T47D (cell line): ENCODE results near the gene KIF11.
"Not testable (repeated sequence)": the region's sequence is repeated elsewhere in the genome, so short reads cannot be mapped to it uniquely, and the experiment has no call there.

Source experiments
- DNase-seq, 2 experiments: peaks; one replicate each; pipeline versions ENCODE4 v3.0.0 to v3.0.0-alpha.2; 2011 to 2012; ENCODE audit warnings: low read depth in 1 of 2, low spot score in 1 of 2
- JUND ChIP-seq: IDR thresholded peaks from 2 replicates; pipeline ENCODE4 v1.6.1; 2012; ENCODE audit warnings: low read depth
- in situ Hi-C: cut with HindIII; loops from 2 replicates; pipeline ENCODE4 v1.10.0; 2016; ENCODE audit warnings: low sequenced_read_pairs, low pct_unique_long_range_greater_than_20kb

The KIF11 gene

GRCh38 chr10:92598321-92598720 is 5.4 kb downstream of the KIF11 start:
- in situ Hi-C loops: no loop called here
- DNase-seq: no peak
- no peak for TF ChIP-seq JUND

GRCh38 chr10:92604841-92605240 is 11.9 kb downstream of the KIF11 start:
- DNase-seq: no peak
- in situ Hi-C loops: no loop called here

GRCh38 chr10:92615515-92615914 is 22.6 kb downstream of the KIF11 start:
- in situ Hi-C loops: no loop called here
- no peak for TF ChIP-seq JUND
- no peak for DNase-seq

More at GRCh38 chr10:92604841-92605240, 11.9 kb downstream of the KIF11 start:
- no peak for TF ChIP-seq JUND

- TF ChIP-seq JUND: no peak
- in situ Hi-C loops: no loop called here
- no peak for DNase-seq
Observed at GRCh38 chr10:92619368-92619767, 26.4 kb downstream of the KIF11 start.

GRCh38 chr10:92627845-92628480 is 35.0 kb downstream of the KIF11 start:
- DNase-seq: peak in 1 of 2 experiments; percentile 11
- in situ Hi-C loops: no loop called here
- no peak for TF ChIP-seq JUND

GRCh38 chr10:92629945-92630344 is 37.0 kb downstream of the KIF11 start:
- in situ Hi-C loops: no loop called here
- DNase-seq: no peak
- TF ChIP-seq JUND: no peak

GRCh38 chr10:92638037-92638436 is 45.1 kb downstream of the KIF11 start:
- in situ Hi-C loops: no loop called here
- no peak for DNase-seq
- TF ChIP-seq JUND: no peak

GRCh38 chr10:92640107-92640506 is 47.2 kb downstream of the KIF11 start:
- no peak for TF ChIP-seq JUND
- peak in 1 of 2 experiments; percentile 33 for DNase-seq
- in situ Hi-C loops: no loop called here

GRCh38 chr10:92641492-92641891 is 48.6 kb downstream of the KIF11 start:
- TF ChIP-seq JUND: no peak
- in situ Hi-C loops: no loop called here
- DNase-seq: no peak

- in situ Hi-C loops: no loop called here
- TF ChIP-seq JUND: no peak
- no peak for DNase-seq
Observed at GRCh38 chr10:92644921-92645320, 52.0 kb downstream of the KIF11 start.

- DNase-seq, in situ Hi-C loops: not testable (repeated sequence)
Observed at GRCh38 chr10:92650864-92651263, 57.9 kb downstream of the KIF11 start.

GRCh38 chr10:92655426-92655825 is 62.5 kb downstream of the KIF11 start:
- in situ Hi-C loops: no loop called here
- TF ChIP-seq JUND: no peak
- DNase-seq: no peak

GRCh38 chr10:92656266-92656961 is 63.5 kb downstream of the KIF11 start:
- TF ChIP-seq JUND: no peak
- no peak for DNase-seq
- in situ Hi-C loops: no loop called here
